Vagina (tissue), 2 donors: ENCODE data around the gene NPIPB2. TPM values are rescaled to one million over a fixed set of nuclear protein-coding genes. Genes with fewer than 3 reads are reported as not detected.
"Not testable (repeated sequence)": the region's sequence is repeated elsewhere in the genome, so short reads cannot be mapped to it uniquely, and the experiment has no call there.

Source experiments
- DNase-seq, 2 donors: peaks; one replicate each; pipeline ENCODE4 v3.0.0-alpha.2; 2017; ENCODE audit errors: extremely low spot score in 2 of 2
- H3K27ac ChIP-seq: fragments of 200-600 bp; sonication (generic); one replicate; pipeline ENCODE4 v1.5.1; 2019
- H3K27me3 ChIP-seq: fragments of 200-600 bp; sonication (generic); one replicate; pipeline ENCODE4 v1.5.1; 2019
- H3K36me3 ChIP-seq, 2 donors: fragments of 200-600 bp; sonication (generic); one replicate each; pipeline ENCODE4 v1.5.1; 2017 to 2019
- H3K4me1 ChIP-seq: fragments of 200-600 bp; sonication (generic); one replicate; pipeline ENCODE4 v1.5.1; 2019
- H3K4me3 ChIP-seq, 2 donors: fragments of 200-600 bp; sonication (generic); 1 replicate in 1 of 2; 2 replicates in 1 of 2; pipeline ENCODE4 v1.5.1; 2016 to 2019
- H3K9me3 ChIP-seq: fragments of 200-600 bp; sonication (generic); one replicate; pipeline ENCODE4 v1.5.1; 2019
- CTCF ChIP-seq, 3 experiments: fragments of 450-650 bp in 2 of 3; fragments of 200-600 bp in 1 of 3; sonication (generic) in 1 of 3; IDR thresholded peaks; one replicate each; pipeline ENCODE4 v1.5.1; 2017 to 2019; ENCODE audit warnings: antibody characterized with exemption in 3 of 3, mild to moderate bottlenecking in 2 of 3, moderate library complexity in 2 of 3
- POLR2A ChIP-seq, 2 donors: fragments of 450-650 bp; IDR thresholded peaks; one replicate each; pipeline ENCODE4 v1.6.1; 2017; ENCODE audit warnings: antibody characterized with exemption in 2 of 2, mild to moderate bottlenecking in 2 of 2, moderate library complexity in 2 of 2
- POLR2AphosphoS5 ChIP-seq, 2 donors: sonication (generic); formaldehyde crosslinking; IDR thresholded peaks; one replicate each; pipeline ENCODE4 v1.9.0; 2017; ENCODE audit warnings: antibody characterized with exemption in 2 of 2, mild to moderate bottlenecking in 2 of 2, low read depth in 1 of 2; ENCODE audit not compliant: insufficient read depth in 1 of 2
- intact Hi-C: fragments of 100-400 bp; cut with DNase I; formaldehyde crosslinking; loops from one replicate; pipeline ENCODE4 v1.15.1; 2023
- total RNA-seq: library from RNA; depleted of rRNA; stranded (reverse); fragments of >200 nt; gene quantifications from one replicate; pipeline ENCODE4 v1.2.3, GENCODE V29; 2016

Gene NPIPB2
- total RNA-seq, 1 donor from 2014 or later: 13.5 TPM

GRCh38 chr16:11967195-11967911 is 25.5 kb upstream of the NPIPB2 start:
- peaks cover 0 to 2% of the 10 kb centered on the region in 2 donors for H3K36me3 ChIP-seq
- no peak overlapping the region for H3K4me3 ChIP-seq
- no peak overlapping the region for H3K27ac ChIP-seq
- no peaks in the 10 kb centered on the region for H3K27me3 ChIP-seq
- intact Hi-C loops: loop anchor here (10.0 kb wide), 1 partner anchor 1113 kb away; no protein-coding TSS in a partner anchor
- TF ChIP-seq POLR2A (IDR thresholded peaks at IDR 0.05) (no peak), POLR2AphosphoS5 (IDR thresholded peaks at IDR 0.05; ENCODE audit: insufficient read depth in 1 of 2, low read depth in 1 of 2) (no peak), CTCF (IDR thresholded peaks at IDR 0.05) (no peak)
- no peak for DNase-seq
- no peaks in the 10 kb centered on the region for H3K9me3 ChIP-seq
- H3K4me1 ChIP-seq: no peaks in the 10 kb centered on the region

- Histone ChIP-seq H3K27ac (no peak overlapping the region), H3K36me3 (no peaks in the 10 kb centered on the region)
- intact Hi-C loops: loop anchor here (10.0 kb wide), 1 partner anchor 1111 kb away; no protein-coding TSS in a partner anchor
Observed at GRCh38 chr16:11966173-11966572, 24.3 kb upstream of the NPIPB2 start.

GRCh38 chr16:11964761-11965551 is 23.1 kb upstream of the NPIPB2 start, which contains the start of gene TNFRSF17:
Gene TNFRSF17, plus strand, starts transcription at chr16:11965210. Its CDS starts 115 bp downstream, at chr16:11965325.
- TF ChIP-seq POLR2AphosphoS5 (IDR thresholded peaks at IDR 0.05; ENCODE audit: insufficient read depth in 1 of 2, low read depth in 1 of 2) (no peak), CTCF (IDR thresholded peaks at IDR 0.05) (no peak), POLR2A (IDR thresholded peaks at IDR 0.05) (no peak)
- Histone ChIP-seq H3K4me3 (no peak within 1 kb of the TSS), H3K27ac (no peak within 1 kb of the TSS), H3K36me3 (no peaks in the 10 kb centered on the region), H3K4me1 (no peaks in the 10 kb centered on the region), H3K27me3 (no peaks in the 10 kb centered on the region), H3K9me3 (no peaks in the 10 kb centered on the region)
- intact Hi-C loops: loop anchor here (10.0 kb wide), 1 partner anchor 1110 kb away; no protein-coding TSS in a partner anchor
- no peak for DNase-seq

More at GRCh38 chr16:11966173-11966572, 24.3 kb upstream of the NPIPB2 start:
- Histone ChIP-seq H3K9me3 (no peaks in the 10 kb centered on the region), H3K4me1 (no peaks in the 10 kb centered on the region), H3K27me3 (no peaks in the 10 kb centered on the region), H3K4me3 (no peak overlapping the region)
- no peak for DNase-seq
- TF ChIP-seq POLR2A (IDR thresholded peaks at IDR 0.05) (no peak), POLR2AphosphoS5 (IDR thresholded peaks at IDR 0.05; ENCODE audit: insufficient read depth in 1 of 2, low read depth in 1 of 2) (no peak), CTCF (IDR thresholded peaks at IDR 0.05) (no peak)

- Histone ChIP-seq H3K4me1 (no peaks in the 10 kb centered on the region), H3K9me3 (no peaks in the 10 kb centered on the region), H3K27ac (no peak overlapping the region), H3K27me3 (no peaks in the 10 kb centered on the region), H3K4me3 (no peak overlapping the region), H3K36me3 (no peaks in the 10 kb centered on the region)
- intact Hi-C loops: loop anchor here (10.0 kb wide), 1 partner anchor 1109 kb away; no protein-coding TSS in a partner anchor
- no peak for DNase-seq
- TF ChIP-seq POLR2A (IDR thresholded peaks at IDR 0.05): no peak
- no peak for TF ChIP-seq POLR2AphosphoS5 (IDR thresholded peaks at IDR 0.05; ENCODE audit: insufficient read depth in 1 of 2, low read depth in 1 of 2)
- no peak for TF ChIP-seq CTCF (IDR thresholded peaks at IDR 0.05)
Observed at GRCh38 chr16:11963706-11964105, 21.9 kb upstream of the NPIPB2 start.

- intact Hi-C loops: loop anchor here (10.0 kb wide), 1 partner anchor 1108 kb away; no protein-coding TSS in a partner anchor
- H3K27me3 ChIP-seq, DNase-seq, H3K4me3 ChIP-seq, H3K27ac ChIP-seq, H3K4me1 ChIP-seq, H3K36me3 ChIP-seq, H3K9me3 ChIP-seq: not testable (repeated sequence)
Observed at GRCh38 chr16:11962978-11963377, 21.1 kb upstream of the NPIPB2 start.

GRCh38 chr16:11962457-11962856 is 20.6 kb upstream of the NPIPB2 start:
- intact Hi-C loops: loop anchor here (10.0 kb wide), 1 partner anchor 1108 kb away; no protein-coding TSS in a partner anchor

More at GRCh38 chr16:11962457-11962856, 20.6 kb upstream of the NPIPB2 start:
- not testable (repeated sequence) for H3K9me3 ChIP-seq, H3K4me1 ChIP-seq, H3K27ac ChIP-seq, H3K27me3 ChIP-seq, H3K36me3 ChIP-seq, DNase-seq, H3K4me3 ChIP-seq
